ENCODE results near the gene FOXD4.
"Not testable (repeated sequence)": the region's sequence is repeated elsewhere in the genome, so short reads cannot be mapped to it uniquely, and the experiment has no call there.

Gene FOXD4

DNA sequence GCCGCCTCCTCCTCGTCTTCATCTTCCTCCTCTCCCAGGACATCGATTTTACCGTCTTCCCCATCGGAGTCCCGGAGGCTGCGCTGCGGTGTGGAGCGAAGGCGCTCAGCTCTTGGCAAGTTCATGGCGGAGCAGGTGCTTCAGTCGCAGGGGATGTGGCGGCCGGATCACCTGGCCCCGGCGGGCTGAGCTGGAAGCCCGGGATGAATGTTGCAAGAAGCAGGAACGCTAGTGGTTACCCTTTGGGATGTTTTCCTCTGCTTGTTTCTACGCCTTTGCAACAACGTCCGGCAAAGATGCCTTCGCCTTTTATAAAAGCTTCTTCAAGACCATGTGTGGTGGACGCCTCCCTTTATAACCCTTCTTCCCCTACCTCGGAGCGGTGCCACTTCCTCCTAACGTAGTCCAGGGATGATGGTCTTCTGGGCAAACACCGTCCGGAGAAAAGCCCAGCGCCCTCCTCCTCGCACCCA lies at the start of gene FOXD4:
TSS of gene FOXD4 (minus strand) at position 423 of the 473 bp plus-strand sequence. CDS start at position 125, 298 bp downstream.
- not testable (repeated sequence) for DNase-seq (ENCODE audit: low read depth)

DNA sequence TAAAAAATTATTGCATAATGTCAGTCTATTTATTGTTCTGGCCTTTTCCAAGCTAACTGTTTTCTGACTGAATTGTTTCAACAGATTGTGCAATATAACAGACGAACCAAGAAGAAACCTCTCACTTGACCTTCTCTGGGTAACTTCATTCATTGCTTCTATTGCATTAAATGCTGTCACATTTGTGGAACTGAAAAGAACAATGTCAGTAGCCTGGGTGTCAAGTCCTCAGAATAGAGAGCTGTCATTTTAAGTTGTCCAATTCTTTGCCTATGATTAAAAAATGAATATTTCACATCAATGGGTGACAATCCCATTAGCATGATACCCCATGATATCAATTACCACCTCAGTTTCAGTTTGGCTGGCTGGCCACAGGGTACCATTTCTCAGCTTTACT lies 41.7 kb upstream of the FOXD4 start:
- DNase-seq (ENCODE audit: low read depth): not testable (repeated sequence)

GRCh38 chr9:151173-151572 lies 33.0 kb upstream of the FOXD4 start:
- DNase-seq (ENCODE audit: low read depth): not testable (repeated sequence)

DNA sequence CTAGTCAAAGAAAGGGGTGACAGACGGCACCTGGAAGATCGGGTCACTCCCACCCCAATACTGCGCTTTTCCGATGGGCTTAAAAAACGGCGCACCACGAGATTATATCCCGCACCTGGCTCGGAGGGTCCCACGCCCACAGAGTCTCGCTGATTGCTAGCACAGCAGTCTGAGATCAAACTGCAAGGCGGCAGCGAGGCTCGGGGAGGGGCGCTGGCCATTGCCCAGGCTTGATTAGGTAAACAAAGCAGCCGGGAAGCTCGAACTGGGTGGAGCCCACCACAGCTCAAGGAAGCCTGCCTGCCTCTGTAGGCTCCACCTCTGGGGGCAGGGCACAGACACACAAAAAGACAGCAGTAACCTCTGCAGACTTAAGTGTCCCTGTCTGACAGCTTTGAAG lies 21.7 kb upstream of the FOXD4 start:
- not testable (repeated sequence) for DNase-seq (ENCODE audit: low read depth)

DNA sequence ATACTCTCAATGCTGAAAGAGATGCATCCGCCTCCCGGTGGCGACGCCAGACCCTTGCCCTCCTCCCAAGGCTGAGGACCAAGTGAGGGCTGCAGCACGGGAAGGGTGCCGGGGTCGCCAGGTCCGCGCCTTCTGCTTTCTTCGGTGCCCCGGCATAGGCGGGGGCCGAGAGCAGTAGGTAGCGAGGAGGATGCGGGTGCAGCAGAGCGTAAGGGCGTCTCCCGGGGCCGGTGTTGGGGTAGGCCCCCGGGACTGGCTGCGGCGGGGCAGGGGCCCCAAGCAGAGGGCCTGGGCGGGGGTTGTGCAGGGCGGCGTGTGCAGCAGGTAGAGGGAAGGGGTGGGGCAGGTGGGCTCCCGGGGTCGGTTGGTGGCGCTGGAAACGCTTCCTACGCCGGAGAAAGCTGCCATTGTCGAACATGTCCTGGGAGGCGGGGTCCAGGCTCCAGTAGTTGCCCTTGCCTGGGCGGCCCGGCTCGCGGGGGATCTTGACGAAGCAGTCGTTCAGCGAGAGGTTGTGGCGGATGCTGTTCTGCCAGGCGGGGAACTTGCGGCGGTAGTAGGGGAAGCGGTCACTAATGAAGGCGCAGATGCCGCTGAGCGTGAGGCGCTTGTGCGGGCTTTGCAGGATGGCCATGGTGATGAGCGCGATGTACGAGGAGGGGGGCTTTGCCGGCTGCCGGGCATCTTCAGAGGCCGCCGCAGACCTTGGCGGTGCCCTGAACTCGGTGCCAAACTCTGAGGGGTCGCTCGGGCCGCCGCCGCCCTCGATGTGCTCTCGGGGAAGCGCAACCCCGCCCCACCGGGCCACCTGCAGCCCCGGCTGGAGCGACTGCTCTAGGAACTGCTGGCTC lies 848 bp downstream of the FOXD4 start:
- DNase-seq (ENCODE audit: low read depth): not testable (repeated sequence)

DNA sequence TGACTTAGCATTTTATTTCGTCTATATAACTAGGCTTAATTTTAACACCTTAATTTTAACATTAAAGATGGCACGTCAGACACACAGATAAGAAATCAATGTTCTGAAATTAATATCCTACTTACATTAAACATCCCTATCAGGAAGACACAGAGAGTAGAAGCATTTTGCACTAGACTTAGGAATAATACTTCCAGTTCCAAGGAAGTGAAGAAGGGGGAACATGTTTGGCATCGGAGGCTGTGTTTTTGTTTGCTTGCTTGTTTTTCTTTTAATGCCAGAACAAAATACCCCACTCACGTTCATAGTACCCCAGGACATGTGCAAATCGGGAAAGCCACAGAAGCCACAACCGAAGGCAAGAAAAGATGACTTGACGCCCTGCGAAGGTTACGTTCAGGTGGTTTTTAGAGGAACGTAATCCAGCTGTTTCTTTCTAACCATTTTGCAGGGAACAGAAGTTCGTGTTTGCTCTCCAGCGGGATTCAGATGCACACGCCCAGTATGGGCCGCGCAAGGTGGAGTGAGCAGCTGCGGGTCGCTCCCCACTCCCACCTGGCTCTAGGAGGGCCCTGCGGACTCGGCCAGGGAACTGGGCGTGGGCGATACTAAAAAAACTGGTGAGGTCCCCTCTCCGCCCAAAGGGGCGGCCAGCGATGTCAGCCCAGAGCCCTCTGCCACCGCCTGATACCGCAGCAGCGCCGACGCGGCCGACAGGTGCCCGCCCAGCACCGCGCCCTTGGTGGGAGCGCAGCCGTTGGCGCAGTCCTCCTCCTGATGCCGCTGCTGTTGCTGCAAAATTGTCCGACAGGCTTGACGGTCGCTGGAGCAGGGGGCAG lies 1.8 kb downstream of the FOXD4 start:
- DNase-seq (ENCODE audit: low read depth): not testable (repeated sequence)

GRCh38 chr9:115118-115451 lies 3.1 kb downstream of the FOXD4 start:
- not testable (repeated sequence) for DNase-seq (ENCODE audit: low read depth)

DNA sequence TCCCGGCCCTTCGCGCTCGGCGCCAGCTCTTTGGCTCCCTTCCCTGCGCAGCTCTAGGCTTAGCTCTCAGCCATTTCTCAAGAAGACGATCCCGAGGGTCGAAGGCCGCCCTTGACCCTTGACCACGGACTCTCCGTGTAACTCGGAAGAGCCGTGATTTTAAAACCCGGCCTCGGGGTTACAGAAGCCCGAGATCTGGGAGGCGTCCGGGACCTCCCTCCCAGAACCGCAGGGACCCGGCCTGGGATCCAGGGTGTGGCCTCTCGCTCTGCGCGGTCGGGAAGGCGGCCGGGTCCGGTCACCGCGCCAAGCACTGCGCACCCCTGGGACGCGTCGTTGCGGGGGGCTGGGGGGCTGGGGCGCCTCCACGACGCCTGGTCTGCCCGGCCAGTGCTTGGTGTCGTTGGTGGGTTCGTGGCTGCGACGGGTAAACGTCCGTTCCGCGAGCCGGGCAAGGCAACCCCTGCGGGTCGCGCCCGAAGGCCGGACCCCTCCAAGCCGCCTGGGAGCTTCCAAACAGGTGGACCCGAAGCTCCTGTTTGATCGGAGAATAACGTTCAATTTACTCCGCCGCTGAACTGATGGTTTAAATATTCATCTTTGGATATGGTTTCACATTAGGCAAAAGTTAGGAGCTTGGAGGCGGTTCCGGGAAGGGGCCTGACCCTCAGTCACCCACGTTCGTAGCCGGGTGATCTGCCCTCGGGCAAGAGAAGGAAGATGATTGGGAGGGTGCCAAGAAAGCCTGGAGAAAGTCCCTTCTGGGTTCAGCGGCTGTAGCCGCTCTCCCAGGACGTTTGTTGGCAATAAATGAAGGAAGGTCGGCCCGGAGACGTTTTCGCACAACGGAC lies 3.7 kb downstream of the FOXD4 start:
- not testable (repeated sequence) for DNase-seq (ENCODE audit: low read depth)

DNA sequence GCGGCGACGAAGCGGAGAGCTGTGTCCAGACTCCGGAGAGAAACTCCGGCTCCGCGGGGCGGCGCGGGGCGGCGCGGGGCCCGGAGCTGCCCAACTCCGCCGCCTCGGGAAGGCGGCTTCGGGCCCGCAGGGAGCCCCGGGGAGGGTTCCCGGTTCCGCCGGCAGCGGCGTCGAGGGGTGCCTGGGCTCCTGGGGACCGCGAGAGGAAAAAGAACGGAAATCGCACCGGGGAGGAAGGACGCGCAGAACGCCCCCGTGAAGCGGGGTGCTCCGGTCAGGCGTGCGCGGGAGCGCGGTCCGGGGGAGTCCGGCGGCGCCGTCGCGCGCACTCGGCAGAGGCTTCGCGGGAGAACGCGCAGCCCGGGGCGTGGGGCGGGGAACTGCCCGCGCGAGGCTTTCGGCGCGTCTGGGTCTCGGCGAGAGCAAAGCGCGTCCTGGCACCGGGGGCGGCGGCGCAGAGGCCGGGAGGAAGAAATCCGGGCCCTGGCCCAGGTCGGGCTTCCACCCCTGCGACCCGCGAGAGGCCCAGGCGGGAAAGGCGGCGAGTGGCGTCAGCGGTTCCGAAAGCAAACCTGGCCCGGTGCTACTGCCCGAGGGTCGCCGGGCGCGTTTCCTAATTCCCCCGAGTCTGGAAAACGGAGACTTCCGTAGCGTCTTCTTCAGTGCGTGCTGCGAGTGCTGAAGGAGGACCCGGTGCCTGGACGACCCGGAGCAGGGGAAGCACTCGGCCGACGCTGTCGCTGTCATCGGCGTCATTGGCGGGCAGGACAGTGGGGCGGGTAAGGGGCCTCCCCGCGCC lies 4.5 kb downstream of the FOXD4 start:
- not testable (repeated sequence) for DNase-seq (ENCODE audit: low read depth)

GRCh38 chr9:112589-113467 lies 5.4 kb downstream of the FOXD4 start:
- not testable (repeated sequence) for DNase-seq (ENCODE audit: low read depth)

GRCh38 chr9:110672-111071 lies 7.5 kb downstream of the FOXD4 start:
- not testable (repeated sequence) for DNase-seq (ENCODE audit: low read depth)

- DNase-seq (ENCODE audit: low read depth): not testable (repeated sequence)
Observed at GRCh38 chr9:109540-109939, 8.7 kb downstream of the FOXD4 start.

DNA sequence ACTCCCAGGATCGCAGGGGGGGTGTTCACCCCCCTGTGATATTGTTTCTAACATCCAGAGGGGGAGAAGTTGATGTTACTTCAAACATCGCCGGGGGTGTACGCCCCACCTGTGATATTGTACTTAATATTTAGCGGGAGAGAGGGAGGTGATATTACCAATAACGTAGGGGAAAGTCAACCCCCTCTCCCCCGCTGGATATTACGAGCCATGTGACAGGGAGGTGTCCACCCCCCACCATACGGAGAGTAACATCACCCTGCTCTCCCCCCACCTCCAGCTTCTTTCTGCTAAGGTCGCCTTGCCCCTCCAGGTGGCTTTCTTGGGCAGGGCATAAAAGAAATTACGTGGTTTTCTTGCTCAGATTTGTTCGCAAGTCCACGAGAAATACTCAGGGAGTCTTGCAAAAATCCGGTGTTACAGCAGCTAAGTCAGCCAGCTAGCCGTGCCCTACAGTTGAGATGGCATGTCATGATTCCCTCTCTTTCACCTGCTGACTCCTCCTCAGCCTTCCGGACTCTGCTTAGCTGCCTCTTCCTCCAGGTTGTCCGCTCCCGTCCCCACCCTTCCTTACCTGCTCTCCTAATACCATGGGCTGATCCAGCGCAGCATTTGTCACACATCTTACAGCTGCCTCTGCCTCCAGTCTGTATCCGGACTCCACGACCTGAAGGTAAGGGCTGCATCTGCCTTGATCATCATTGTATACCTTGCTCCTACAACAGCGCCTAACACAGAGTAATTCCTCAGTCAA lies 9.3 kb downstream of the FOXD4 start:
- DNase-seq (ENCODE audit: low read depth): not testable (repeated sequence)

GRCh38 chr9:105991-106390 lies 12.2 kb downstream of the FOXD4 start:
- DNase-seq (ENCODE audit: low read depth): not testable (repeated sequence)

DNA sequence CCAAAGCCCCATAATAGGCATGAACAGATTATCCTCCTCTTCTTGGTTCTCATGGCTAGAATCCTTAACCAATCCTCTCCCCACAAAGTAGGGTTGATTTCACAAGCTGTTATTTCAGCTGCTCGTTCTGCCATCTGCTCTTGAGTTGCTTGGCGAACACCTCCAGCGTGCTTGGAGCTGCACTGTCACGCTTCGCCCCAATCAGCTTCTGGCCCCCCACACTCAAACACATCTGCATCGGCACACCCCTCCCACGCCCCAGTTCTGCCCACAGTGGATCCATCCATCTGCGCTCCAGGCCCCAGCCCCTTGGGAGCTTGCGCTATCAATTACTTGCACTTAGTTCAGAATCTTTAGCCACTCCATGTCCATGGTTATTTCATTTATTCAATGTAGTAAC lies 17.8 kb downstream of the FOXD4 start:
- DNase-seq (ENCODE audit: low read depth): not testable (repeated sequence)

DNA sequence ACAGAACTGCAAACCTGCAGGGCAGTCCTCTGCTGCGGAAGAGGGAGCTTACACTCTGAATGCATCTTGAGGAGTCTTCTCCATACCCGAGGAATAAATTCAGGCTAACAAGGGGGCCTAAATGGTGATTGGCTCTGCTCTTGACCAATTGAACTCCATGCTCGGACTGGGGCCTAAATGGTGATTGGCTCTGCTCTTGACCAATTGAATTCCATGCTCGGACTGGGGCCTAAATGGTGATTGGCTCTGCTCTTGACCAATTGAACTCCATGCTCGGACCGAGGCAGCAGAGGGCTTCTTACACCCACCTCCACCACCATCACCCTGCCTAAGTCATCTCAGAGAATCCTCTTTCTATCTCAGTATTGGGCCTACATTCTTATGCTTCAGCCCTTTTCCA lies 18.4 kb downstream of the FOXD4 start:
- not testable (repeated sequence) for DNase-seq (ENCODE audit: low read depth)

- not testable (repeated sequence) for DNase-seq (ENCODE audit: low read depth)
Observed at GRCh38 chr9:98775-99174, 19.4 kb downstream of the FOXD4 start.

- not testable (repeated sequence) for DNase-seq (ENCODE audit: low read depth)
Observed at GRCh38 chr9:94992-95391, 23.2 kb downstream of the FOXD4 start.

DNA sequence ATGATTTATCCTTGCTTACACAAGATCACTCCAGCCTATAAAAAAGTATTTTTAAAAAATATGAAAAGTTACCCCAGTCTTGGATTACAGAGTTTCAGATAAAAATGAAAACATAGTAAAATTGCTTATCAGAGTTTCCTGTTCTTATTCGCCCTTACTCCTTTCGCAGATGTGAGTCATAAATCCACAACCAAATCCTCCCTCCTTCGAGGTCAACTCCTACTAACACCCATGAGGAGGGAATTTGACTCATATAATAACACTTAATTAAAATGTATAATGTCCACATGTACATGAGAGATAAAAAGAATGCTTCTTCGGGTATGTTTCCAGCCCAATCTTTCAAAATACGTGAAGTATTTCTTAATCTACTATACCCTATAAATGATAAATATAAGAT lies 23.9 kb downstream of the FOXD4 start:
- DNase-seq (ENCODE audit: low read depth): not testable (repeated sequence)
